Gastroesophageal sphincter (tissue), 4 donors: ENCODE data around the gene FBXL13. TPM values are rescaled to one million over a fixed set of nuclear protein-coding genes. Genes with fewer than 3 reads are reported as not detected.
"Not testable (repeated sequence)": the region's sequence is repeated elsewhere in the genome, so short reads cannot be mapped to it uniquely, and the experiment has no call there.

Experiments
- ATAC-seq: fragments of 150-250 bp; one replicate; pipeline ENCODE4 v1.9.1; 2016; ENCODE audit warnings: mild to moderate bottlenecking, moderate library complexity
- H3K27ac ChIP-seq, 4 donors: fragments of 200-600 bp; sonication (generic) in 3 of 4; 1 replicate in 3 of 4; 2 replicates in 1 of 4; pipeline ENCODE4 v1.5.1; 2016 to 2019
- H3K27me3 ChIP-seq: fragments of 200-600 bp; sonication (generic); one replicate; pipeline ENCODE4 v1.5.1; 2019
- H3K36me3 ChIP-seq, 2 donors: fragments of 200-600 bp; sonication (generic); one replicate each; pipeline ENCODE4 v1.5.1; 2019; ENCODE audit warnings: control low read depth in 1 of 2
- H3K4me1 ChIP-seq, 3 donors: fragments of 200-600 bp; sonication (generic); 1 replicate in 2 of 3; 2 replicates in 1 of 3; pipeline ENCODE4 v1.5.1; 2016 to 2019; ENCODE audit warnings: control low read depth in 2 of 3
- H3K4me3 ChIP-seq, 2 donors: fragments of 200-600 bp; sonication (generic); one replicate each; pipeline ENCODE4 v1.5.1; 2019; ENCODE audit warnings: mild to moderate bottlenecking in 1 of 2, moderate library complexity in 1 of 2
- H3K9me3 ChIP-seq, 3 donors: fragments of 200-600 bp; sonication (generic); one replicate each; pipeline ENCODE4 v1.5.1; 2017 to 2019; ENCODE audit warnings: control low read depth in 2 of 3
- CTCF ChIP-seq, 4 experiments: fragments of 200-600 bp in 2 of 4; fragments of 450-650 bp in 2 of 4; sonication (generic) in 1 of 4; IDR thresholded peaks; one replicate each; pipeline ENCODE4 v1.5.1; 2017 to 2019; ENCODE audit warnings: antibody characterized with exemption in 4 of 4, mild to moderate bottlenecking in 2 of 4, moderate library complexity in 2 of 4
- EP300 ChIP-seq: sonication (generic); formaldehyde crosslinking; IDR thresholded peaks from one replicate; pipeline ENCODE4 v1.6.1; 2017; ENCODE audit warnings: antibody characterized with exemption, mild to moderate bottlenecking
- POLR2A ChIP-seq, 2 donors: fragments of 450-650 bp; IDR thresholded peaks; one replicate each; pipeline ENCODE4 v1.6.1; 2017; ENCODE audit warnings: antibody characterized with exemption in 2 of 2, mild to moderate bottlenecking in 2 of 2, moderate library complexity in 1 of 2
- POLR2AphosphoS5 ChIP-seq: sonication (generic); formaldehyde crosslinking; IDR thresholded peaks from one replicate; pipeline ENCODE4 v1.6.1; 2017; ENCODE audit warnings: antibody characterized with exemption
- WGBS, 2 donors: methylation state at CpG; one replicate each; pipeline ENCODE4 v1.1.5; 2018; ENCODE audit warnings: low coverage in 1 of 2; 5-methylcytosine and 5-hydroxymethylcytosine counted together
- total RNA-seq, 4 donors: library from RNA; depleted of rRNA; stranded (reverse); fragments of >200 nt; gene quantifications; one replicate each; pipeline ENCODE4 v1.1.0, GENCODE V29; 2016

The FBXL13 gene
- total RNA-seq, 4 donors from 2014 or later, result 1.3 to 5.8 (median 3.2) TPM

GRCh38 chr7:102996957-102997356, 77.6 kb downstream of the FBXL13 start:
- Histone ChIP-seq H3K4me3 (no peak overlapping the region), H3K9me3 (peaks cover 0 to 4% (median 0%) of the 10 kb centered on the region in 3 donors), H3K27ac (no peak overlapping the region), H3K27me3 (no peaks in the 10 kb centered on the region), H3K36me3 (no peaks in the 10 kb centered on the region), H3K4me1 (peaks cover 0 to 20% (median 5%) of the 10 kb centered on the region in 3 donors)
- WGBS, 2 donors, result 91 to 96% methylated on average over 5 of the region's 5 CpGs
- no peak for ATAC-seq
- TF ChIP-seq POLR2A (IDR thresholded peaks at IDR 0.05), result no peak
- no peak for TF ChIP-seq EP300

- H3K9me3 ChIP-seq, H3K27me3 ChIP-seq, H3K36me3 ChIP-seq, H3K27ac ChIP-seq, H3K4me3 ChIP-seq, ATAC-seq: not testable (repeated sequence)
- H3K4me1 ChIP-seq, result peaks cover 0 to 22% (median 5%) of the 10 kb centered on the region in 3 donors
- WGBS, 2 donors, result 96% methylated on average over 5 of the region's 5 CpGs; no CpG with 5 or more reads in 1 of the 2 donors
Observed at GRCh38 chr7:102995609-102996008, 79.0 kb downstream of the FBXL13 start.

- no peak for TF ChIP-seq POLR2AphosphoS5
- Histone ChIP-seq H3K27me3 (no peaks in the 10 kb centered on the region), H3K27ac (no peak overlapping the region), H3K36me3 (no peaks in the 10 kb centered on the region), H3K4me3 (no peak overlapping the region), H3K4me1 (peaks cover 0 to 22% (median 5%) of the 10 kb centered on the region in 3 donors), H3K9me3 (no peaks in the 10 kb centered on the region)
- no peak for ATAC-seq
- 67 to 83% methylated on average over 2 to 3 of the region's 3 CpGs for WGBS, 2 donors
Observed at GRCh38 chr7:102994567-102994966, 80.0 kb downstream of the FBXL13 start.

- H3K27ac ChIP-seq, result peak overlapping the region in 2 of 4 donors; percentile 49 to 52
- no peaks in the 10 kb centered on the region for H3K27me3 ChIP-seq
- no peak for TF ChIP-seq POLR2AphosphoS5
- no peak for TF ChIP-seq CTCF (IDR thresholded peaks at IDR 0.05)
- TF ChIP-seq EP300, result no peak
- TF ChIP-seq POLR2A (IDR thresholded peaks at IDR 0.05), result no peak
- peaks cover 0 to 22% (median 5%) of the 10 kb centered on the region in 3 donors for H3K4me1 ChIP-seq
- H3K36me3 ChIP-seq, result no peaks in the 10 kb centered on the region
- H3K4me3 ChIP-seq, result no peak overlapping the region
- no peak for ATAC-seq
- no peaks in the 10 kb centered on the region for H3K9me3 ChIP-seq
- WGBS, 2 donors, result 0 to 17% methylated on average over 1 of the region's 1 CpG
Observed at GRCh38 chr7:102993718-102994029, 80.9 kb downstream of the FBXL13 start.

GRCh38 chr7:102992938-102993717, 81.5 kb downstream of the FBXL13 start:
- Histone ChIP-seq H3K4me3 (no peak overlapping the region), H3K4me1 (peaks cover 0 to 22% (median 5%) of the 10 kb centered on the region in 3 donors)
- peak; percentile 81 for ATAC-seq

GRCh38 chr7:102992509-102992937, 82.1 kb downstream of the FBXL13 start:
- no peak for ATAC-seq
- Histone ChIP-seq H3K27ac (peak overlapping the region in 3 of 4 donors; percentile 49 to 56 (median 52)), H3K27me3 (no peaks in the 10 kb centered on the region), H3K4me1 (peaks cover 0 to 22% (median 5%) of the 10 kb centered on the region in 3 donors), H3K4me3 (no peak overlapping the region), H3K36me3 (no peaks in the 10 kb centered on the region), H3K9me3 (no peaks in the 10 kb centered on the region)
- WGBS, 2 donors, result 89 to 90% methylated on average over 3 to 4 of the region's 5 CpGs
- TF ChIP-seq POLR2A (IDR thresholded peaks at IDR 0.05) (no peak), EP300 (no peak), POLR2AphosphoS5 (no peak)

More at GRCh38 chr7:102992938-102993717, 81.5 kb downstream of the FBXL13 start:
- WGBS, 2 donors, result 0 to 9% methylated on average over 2 of the region's 2 CpGs
- Histone ChIP-seq H3K36me3 (no peaks in the 10 kb centered on the region), H3K9me3 (no peaks in the 10 kb centered on the region), H3K27me3 (no peaks in the 10 kb centered on the region), H3K27ac (peak overlapping the region; percentile 18 to 56 (median 50))
- TF ChIP-seq POLR2A (IDR thresholded peaks at IDR 0.05) (no peak), EP300 (no peak), POLR2AphosphoS5 (peak; percentile 51)

- no peaks in the 10 kb centered on the region for H3K9me3 ChIP-seq
- H3K4me1 ChIP-seq, result peaks cover 0 to 22% (median 5%) of the 10 kb centered on the region in 3 donors
- WGBS, 2 donors, result 65 to 67% methylated on average over 2 of the region's 2 CpGs
- no peaks in the 10 kb centered on the region for H3K36me3 ChIP-seq
- H3K4me3 ChIP-seq, result no peak overlapping the region
- H3K27me3 ChIP-seq, result no peaks in the 10 kb centered on the region
- TF ChIP-seq EP300 (no peak), POLR2AphosphoS5 (no peak), POLR2A (IDR thresholded peaks at IDR 0.05) (no peak), CTCF (IDR thresholded peaks at IDR 0.05) (no peak)
- H3K27ac ChIP-seq, result no peak overlapping the region
- no peak for ATAC-seq
Observed at GRCh38 chr7:102991540-102992214, 82.9 kb downstream of the FBXL13 start.
